Amniotic stem cell (primary cell): ENCODE data around the gene LIN28A.

ENCODE experiments used
- DNase-seq: peaks from one replicate; lab custom pipeline; 2025; lab: John Stamatoyannopoulos, UW

LIN28A gene

DNA sequence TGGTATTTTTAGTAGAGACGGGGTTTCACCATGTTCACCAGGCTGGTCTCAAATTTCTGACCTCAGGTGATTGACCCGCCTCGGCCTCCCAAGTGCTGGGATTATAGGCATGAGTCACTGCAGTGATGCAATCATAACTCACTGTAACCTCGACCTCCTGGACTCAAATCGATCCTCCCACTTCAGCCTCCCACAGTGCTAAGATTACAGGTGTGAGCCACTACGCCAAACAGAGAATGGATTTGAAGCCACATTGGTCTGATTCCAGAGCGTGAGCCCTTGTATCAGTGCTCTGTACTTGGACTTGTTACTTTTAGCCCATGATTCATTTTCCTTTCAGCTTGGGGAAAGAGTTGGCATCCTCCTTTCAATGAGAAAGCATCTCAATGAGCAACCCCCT lies 23.2 kb upstream of the LIN28A start:
- DNase-seq = no peak

GRCh38 chr1:26388791-26389445 lies 21.7 kb upstream of the LIN28A start:
- no peak for DNase-seq

DNA sequence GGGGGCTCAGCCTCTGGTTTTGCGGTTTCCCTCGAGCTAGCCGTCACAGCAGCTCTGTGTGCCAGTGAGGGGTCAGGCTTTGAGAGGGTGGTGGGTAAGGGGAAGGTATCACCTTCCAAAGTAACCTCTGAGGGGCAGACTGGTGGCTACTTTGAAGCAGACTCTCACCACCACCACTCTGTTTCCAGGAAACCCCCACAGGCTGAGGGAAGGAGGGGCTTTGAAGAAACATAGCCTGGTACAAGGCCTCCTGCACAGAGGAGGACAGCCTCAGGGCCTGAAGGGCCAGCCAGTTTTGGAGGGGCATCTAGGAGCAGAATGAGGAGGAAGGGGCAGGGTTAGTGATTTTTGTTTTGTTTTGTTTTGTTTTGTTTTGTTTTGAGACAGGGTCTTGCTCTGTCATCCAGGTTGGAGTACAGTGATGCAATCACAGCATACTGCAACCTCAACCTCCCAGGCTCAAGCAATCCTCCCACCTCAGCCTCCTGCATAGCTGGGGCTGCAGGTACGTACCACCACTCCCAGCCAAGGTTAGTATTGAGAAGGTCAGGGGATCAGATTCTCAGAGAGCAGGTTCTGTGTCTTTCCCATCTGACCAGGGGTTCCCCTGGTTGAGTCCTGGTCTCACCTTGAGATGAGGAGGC lies 20.9 kb upstream of the LIN28A start:
- no peak for DNase-seq

GRCh38 chr1:26391450-26391849 lies 19.2 kb upstream of the LIN28A start:
- DNase-seq = no peak

- no peak for DNase-seq
These were observed 14.9 kb upstream of the LIN28A start for GRCh38 chr1:26395754-26396153.

GRCh38 chr1:26399034-26399433 lies 11.6 kb upstream of the LIN28A start:
- DNase-seq = no peak

- DNase-seq = no peak
These were observed 8.7 kb upstream of the LIN28A start for GRCh38 chr1:26401891-26402290.

DNA sequence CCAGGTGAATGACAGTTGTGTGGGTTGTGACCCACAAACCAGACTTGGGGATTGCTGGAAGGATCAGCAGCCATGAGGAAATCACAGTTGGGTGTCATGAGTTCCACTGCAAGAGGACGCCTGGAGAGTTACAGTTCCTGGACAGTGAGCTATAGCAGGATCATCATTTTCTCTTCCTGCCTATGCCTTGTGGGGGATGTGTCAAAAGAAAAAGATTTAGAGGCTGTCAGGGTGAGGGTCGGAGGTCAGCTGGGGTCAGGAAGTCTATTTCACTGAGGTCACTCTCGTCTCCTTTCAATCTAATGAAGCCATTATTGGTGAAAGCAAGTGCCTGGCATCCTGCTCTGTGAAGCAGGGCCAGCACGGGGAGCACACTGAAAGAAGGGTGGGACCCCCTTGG lies 7.0 kb upstream of the LIN28A start:
- DNase-seq = no peak

- no peak for DNase-seq
These were observed 6.0 kb upstream of the LIN28A start for GRCh38 chr1:26404641-26405040.

DNA sequence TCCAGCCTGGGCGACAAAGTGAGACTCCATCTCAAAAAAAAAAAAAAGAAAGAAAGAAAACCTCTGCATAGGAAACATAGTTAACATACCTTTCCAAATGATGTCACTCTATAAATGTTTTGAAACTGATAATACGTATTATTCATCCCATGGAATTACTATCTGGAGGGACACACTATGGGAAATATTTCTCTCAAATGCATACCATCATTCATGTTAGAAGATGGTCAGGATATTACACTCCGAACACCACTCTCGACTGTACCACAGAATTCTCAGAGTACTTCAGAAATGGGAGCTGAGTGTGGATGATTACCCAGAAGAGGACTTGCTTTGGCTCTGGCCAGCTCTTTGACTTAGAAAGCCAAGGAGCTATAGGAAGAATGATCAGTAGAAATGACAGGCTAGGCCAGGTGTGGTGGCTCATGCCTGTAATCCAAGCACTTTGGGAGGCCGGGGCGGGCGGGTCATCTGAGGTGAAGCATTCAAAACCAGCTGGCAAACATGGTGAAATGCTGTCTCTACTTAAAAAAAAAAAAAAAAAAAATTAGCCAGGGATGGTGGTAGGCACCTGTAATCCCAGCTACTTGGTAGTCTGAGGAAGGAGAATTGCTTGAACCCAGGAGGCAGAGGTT lies 5.2 kb upstream of the LIN28A start:
- no peak for DNase-seq

DNA sequence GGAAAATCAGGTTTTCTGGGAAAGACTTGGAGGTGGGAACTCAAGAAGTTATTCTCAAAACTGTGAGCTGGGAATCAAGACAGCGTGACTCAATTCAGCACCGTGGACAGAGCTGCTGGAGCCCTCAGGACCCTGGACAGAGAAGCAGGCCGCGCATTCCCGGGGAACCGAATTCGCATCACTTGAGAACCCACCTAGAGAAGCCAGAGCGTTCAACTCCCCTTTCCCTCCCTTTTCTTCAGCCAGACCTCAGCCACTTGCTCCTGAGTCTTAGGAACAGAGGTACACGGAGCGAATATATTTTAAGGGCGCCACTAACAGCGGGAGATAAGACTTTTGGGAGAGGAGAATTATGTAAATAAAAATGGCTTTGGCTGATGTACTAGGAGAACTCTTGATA lies 2.0 kb upstream of the LIN28A start:
- DNase-seq = peak; percentile 26

GRCh38 chr1:26409191-26409807 lies 1.3 kb upstream of the LIN28A start:
- no peak for DNase-seq

DNA sequence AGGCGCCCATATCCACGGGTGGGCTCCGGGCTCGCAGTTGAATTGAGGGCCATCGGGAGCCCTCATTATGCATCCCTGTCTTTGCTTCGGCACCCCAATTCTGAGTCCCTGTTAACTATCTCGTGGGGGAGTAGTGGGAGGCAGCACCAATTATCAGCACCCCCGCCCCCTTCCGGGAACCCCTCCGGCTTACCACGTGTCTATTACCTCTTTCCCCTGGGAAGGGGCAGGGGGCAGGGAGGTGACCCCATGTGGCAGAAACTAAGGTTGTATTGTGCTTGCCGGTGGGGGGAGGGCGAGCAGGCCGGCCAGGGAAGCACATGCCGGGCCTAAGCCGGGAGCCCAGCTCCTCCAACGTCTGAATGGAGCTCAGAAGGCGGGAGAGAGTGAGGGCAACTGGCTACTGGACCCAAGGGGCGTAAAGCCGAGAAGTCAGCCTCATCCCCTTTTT lies 1.0 kb downstream of the LIN28A start:
- no peak for DNase-seq

GRCh38 chr1:26412180-26412840 lies 1.7 kb downstream of the LIN28A start:
- no peak for DNase-seq

GRCh38 chr1:26413031-26413430 lies 2.4 kb downstream of the LIN28A start:
- DNase-seq = no peak

GRCh38 chr1:26417111-26417759 lies 6.6 kb downstream of the LIN28A start:
- DNase-seq = peak; percentile 60

- DNase-seq = no peak
These were observed 8.3 kb downstream of the LIN28A start for GRCh38 chr1:26418865-26419349.

GRCh38 chr1:26419494-26419893 lies 8.9 kb downstream of the LIN28A start:
- DNase-seq = no peak

DNA sequence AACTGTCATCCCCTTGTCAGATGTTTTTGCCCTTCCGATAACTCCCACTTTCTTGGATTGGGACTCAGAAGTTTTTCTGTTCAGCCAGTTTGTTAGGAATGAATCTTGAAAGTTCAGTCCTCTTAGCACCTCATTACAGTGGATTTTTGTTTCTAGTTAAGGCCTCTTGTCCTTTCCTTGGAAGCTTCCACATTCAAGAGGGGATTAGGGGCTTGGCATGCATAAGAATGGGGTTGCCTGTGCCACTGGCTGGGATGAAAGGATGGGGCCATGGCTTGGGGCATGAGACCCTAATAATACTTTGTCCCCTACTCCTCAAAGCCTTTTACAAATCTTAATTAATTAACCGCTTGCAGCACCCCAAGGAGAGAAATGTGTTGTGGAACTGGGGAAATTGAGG lies 19.1 kb downstream of the LIN28A start:
- DNase-seq = no peak

- DNase-seq = peak; percentile 93
These were observed 21.5 kb downstream of the LIN28A start, which contains the start of gene DHDDS for GRCh38 chr1:26431979-26432695. DHDDS (plus strand) TSS chr1:26432321; CDS start chr1:26432946, 625 bp downstream.

- DNase-seq = no peak
These were observed 22.2 kb downstream of the LIN28A start for GRCh38 chr1:26432793-26433192.
